Liver (tissue), 3 donors: Measurements from ENCODE around the gene SLC5A9.
"Not testable (repeated sequence)": the region's sequence is repeated elsewhere in the genome, so short reads cannot be mapped to it uniquely, and the experiment has no call there.

Experiments
- CTCF ChIP-seq: fragments of 150-350 bp; IDR thresholded peaks from 2 replicates; pipeline ENCODE4 v1.5.1; 2017; ENCODE audit warnings: improper control_type of control experiment, low read depth, low read length; ENCODE audit not compliant: missing input control
- FOXA1 ChIP-seq: IDR thresholded peaks from 2 replicates; pipeline ENCODE4 v1.6.1; 2016; ENCODE audit warnings: antibody characterized with exemption
- GABPA ChIP-seq, 2 donors: IDR thresholded peaks in 1 of 2; conservative IDR thresholded peaks in 1 of 2; 2 replicates each; pipeline ENCODE4 v1.6.1; 2016; ENCODE audit warnings: antibody characterized with exemption in 2 of 2, mild to moderate bottlenecking in 1 of 2, moderate library complexity in 1 of 2
- MAX ChIP-seq: IDR thresholded peaks from 2 replicates; pipeline ENCODE4 v1.6.1; 2016; ENCODE audit warnings: antibody characterized with exemption
- RAD21 ChIP-seq, 2 donors: IDR thresholded peaks; 2 replicates each; pipeline ENCODE4 v1.6.1; 2016; ENCODE audit warnings: antibody characterized with exemption in 2 of 2, mild to moderate bottlenecking in 2 of 2
- RXRA ChIP-seq, 2 donors: IDR thresholded peaks; 2 replicates each; pipeline ENCODE4 v1.6.1; 2017 to 2018; ENCODE audit warnings: antibody characterized with exemption in 2 of 2, mild to moderate bottlenecking in 1 of 2
- TAF1 ChIP-seq: conservative IDR thresholded peaks from 2 replicates; pipeline ENCODE4 v1.6.1; 2016; ENCODE audit warnings: antibody characterized with exemption, mild to moderate bottlenecking
- YY1 ChIP-seq: IDR thresholded peaks from 2 replicates; pipeline ENCODE4 v1.6.1; 2016; ENCODE audit warnings: antibody characterized with exemption, mild to moderate bottlenecking
- TF ChIP-seq, protein P1 (sequence below): IDR thresholded peaks from 2 replicates; pipeline ENCODE4 v1.6.1; 2016; ENCODE audit warnings: antibody characterized with exemption, mild to moderate bottlenecking
- TF ChIP-seq, protein P2 (sequence below): IDR thresholded peaks from 2 replicates; pipeline ENCODE4 v1.6.1; 2016; ENCODE audit warnings: antibody characterized with exemption
- donor health status: healthy.
- donor health status: healthy.

GRCh38 chr1:48282329-48282728, 59.8 kb downstream of the SLC5A9 start:
- TF ChIP-seq CTCF; RAD21 (IDR thresholded peaks at IDR 0.05); RXRA (IDR thresholded peaks at IDR 0.05); FOXA1; MAX; GABPA (IDR thresholded peaks at IDR 0.05 in 1 of 2, conservative IDR thresholded peaks at IDR 0.05 in 1 of 2); TAF1; YY1: not testable (repeated sequence)
- TF ChIP-seq, protein P1, sequence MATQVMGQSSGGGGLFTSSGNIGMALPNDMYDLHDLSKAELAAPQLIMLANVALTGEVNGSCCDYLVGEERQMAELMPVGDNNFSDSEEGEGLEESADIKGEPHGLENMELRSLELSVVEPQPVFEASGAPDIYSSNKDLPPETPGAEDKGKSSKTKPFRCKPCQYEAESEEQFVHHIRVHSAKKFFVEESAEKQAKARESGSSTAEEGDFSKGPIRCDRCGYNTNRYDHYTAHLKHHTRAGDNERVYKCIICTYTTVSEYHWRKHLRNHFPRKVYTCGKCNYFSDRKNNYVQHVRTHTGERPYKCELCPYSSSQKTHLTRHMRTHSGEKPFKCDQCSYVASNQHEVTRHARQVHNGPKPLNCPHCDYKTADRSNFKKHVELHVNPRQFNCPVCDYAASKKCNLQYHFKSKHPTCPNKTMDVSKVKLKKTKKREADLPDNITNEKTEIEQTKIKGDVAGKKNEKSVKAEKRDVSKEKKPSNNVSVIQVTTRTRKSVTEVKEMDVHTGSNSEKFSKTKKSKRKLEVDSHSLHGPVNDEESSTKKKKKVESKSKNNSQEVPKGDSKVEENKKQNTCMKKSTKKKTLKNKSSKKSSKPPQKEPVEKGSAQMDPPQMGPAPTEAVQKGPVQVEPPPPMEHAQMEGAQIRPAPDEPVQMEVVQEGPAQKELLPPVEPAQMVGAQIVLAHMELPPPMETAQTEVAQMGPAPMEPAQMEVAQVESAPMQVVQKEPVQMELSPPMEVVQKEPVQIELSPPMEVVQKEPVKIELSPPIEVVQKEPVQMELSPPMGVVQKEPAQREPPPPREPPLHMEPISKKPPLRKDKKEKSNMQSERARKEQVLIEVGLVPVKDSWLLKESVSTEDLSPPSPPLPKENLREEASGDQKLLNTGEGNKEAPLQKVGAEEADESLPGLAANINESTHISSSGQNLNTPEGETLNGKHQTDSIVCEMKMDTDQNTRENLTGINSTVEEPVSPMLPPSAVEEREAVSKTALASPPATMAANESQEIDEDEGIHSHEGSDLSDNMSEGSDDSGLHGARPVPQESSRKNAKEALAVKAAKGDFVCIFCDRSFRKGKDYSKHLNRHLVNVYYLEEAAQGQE = not testable (repeated sequence)
- TF ChIP-seq, protein P2, sequence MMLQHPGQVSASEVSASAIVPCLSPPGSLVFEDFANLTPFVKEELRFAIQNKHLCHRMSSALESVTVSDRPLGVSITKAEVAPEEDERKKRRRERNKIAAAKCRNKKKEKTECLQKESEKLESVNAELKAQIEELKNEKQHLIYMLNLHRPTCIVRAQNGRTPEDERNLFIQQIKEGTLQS = not testable (repeated sequence)
